Spleen (tissue), 7 donors: Measurements from ENCODE around the gene DPYSL4.

Experiments
- CTCF ChIP-seq, 11 experiments: fragments of 200-600 bp in 7 of 11; fragments of 450-650 bp in 4 of 11; sonication (generic) in 4 of 11; IDR thresholded peaks in 8 of 11; conservative IDR thresholded peaks in 3 of 11; 1 replicate in 7 of 11; 2 replicates in 4 of 11; pipeline versions ENCODE4 v1.4.0 to v1.8.0; 2016 to 2021; ENCODE audit warnings: antibody characterized with exemption in 11 of 11, inconsistent platforms in 4 of 11, mild to moderate bottlenecking in 1 of 11
- POLR2A ChIP-seq, 3 donors: fragments of 450-650 bp; IDR thresholded peaks; one replicate each; pipeline ENCODE4 v1.5.1; 2017; ENCODE audit warnings: antibody characterized with exemption in 3 of 3, mild to moderate bottlenecking in 1 of 3
- donor health status: DM: no; HTN: no; CAD: no; lungs with moderate emphysema.
- donor health status: DM: no; HTN: no; CAD: no.
- donor health status: DM: no; HTN: no; CAD: no.

GRCh38 chr10:132138133-132138532 lies 48.6 kb upstream of the DPYSL4 start:
- TF ChIP-seq CTCF (IDR thresholded peaks at IDR 0.05 in 8 of 11, conservative IDR thresholded peaks at IDR 0.05 in 3 of 11) (no peak), POLR2A (IDR thresholded peaks at IDR 0.05) (no peak)
